Endothelial cell (in vitro differentiated cells): Measurements from ENCODE around the gene PSMB5. TPM values are rescaled to one million over a fixed set of nuclear protein-coding genes. Genes with fewer than 3 reads are reported as not detected.

Source experiments
- DNase-seq: peaks from one replicate; pipeline ENCODE4 v3.0.0; 2021; ENCODE audit warnings: low spot score
- H3K27ac Mint-ChIP-seq: one replicate; pipeline ENCODE4 v1.8.0; 2021; ENCODE audit warnings: mixed read lengths, inconsistent platforms; ENCODE audit not compliant: unreplicated experiment
- H3K27me3 Mint-ChIP-seq: one replicate; pipeline ENCODE4 v1.8.0; 2021; ENCODE audit warnings: mild to moderate bottlenecking, moderate library complexity, mixed read lengths, inconsistent platforms; ENCODE audit not compliant: unreplicated experiment
- H3K36me3 Mint-ChIP-seq: one replicate; pipeline ENCODE4 v1.8.0; 2021; ENCODE audit warnings: mild to moderate bottlenecking, low read depth, mixed read lengths, inconsistent platforms; ENCODE audit not compliant: unreplicated experiment
- H3K4me1 Mint-ChIP-seq: one replicate; pipeline ENCODE4 v1.8.0; 2021; ENCODE audit warnings: mild to moderate bottlenecking, mixed read lengths, inconsistent platforms; ENCODE audit not compliant: unreplicated experiment
- H3K4me3 Mint-ChIP-seq: one replicate; pipeline ENCODE4 v1.8.0; 2021; ENCODE audit warnings: mild to moderate bottlenecking, mixed read lengths, inconsistent platforms; ENCODE audit not compliant: unreplicated experiment
- H3K9me3 Mint-ChIP-seq: one replicate; pipeline ENCODE4 v1.8.0; 2021; ENCODE audit warnings: mixed read lengths, inconsistent platforms; ENCODE audit not compliant: unreplicated experiment
- CTCF ChIP-seq: fragments of 200-600 bp; sonication (generic); IDR thresholded peaks from one replicate; pipeline ENCODE4 v1.5.0; 2021; ENCODE audit warnings: antibody characterized with exemption; ENCODE audit not compliant: unreplicated experiment
- total RNA-seq: library from RNA; stranded (reverse); fragmentation: NEBNext Ultra II Directional; extraction: Animal tissue kit (Norgen Biotek cat#: 25700); gene quantifications from one replicate; pipeline ENCODE4 v1.2.1, GENCODE V29; 2021; ENCODE audit not compliant: unreplicated experiment

PSMB5 gene
- total RNA-seq, 1 donor from 2014 or later: 177 TPM

GRCh38 chr14:22979748-22980392, 54.8 kb downstream of the PSMB5 start:
- Mint-ChIP-seq H3K27me3 (peaks cover 18% of the 10 kb centered on the region), H3K36me3 (peaks cover 16% of the 10 kb centered on the region), H3K9me3 (no peaks in the 10 kb centered on the region), H3K4me1 (peaks cover 27% of the 10 kb centered on the region), H3K27ac (peak overlapping the region; percentile 43), H3K4me3 (peak overlapping the region; percentile 63)
- DNase-seq: no peak
- TF ChIP-seq CTCF: no peak

- TF ChIP-seq CTCF: no peak
- no peaks in the 10 kb centered on the region for H3K9me3 Mint-ChIP-seq
- H3K27me3 Mint-ChIP-seq: peaks cover 21% of the 10 kb centered on the region
- peak overlapping the region; percentile 63 for H3K4me3 Mint-ChIP-seq
- H3K4me1 Mint-ChIP-seq: peaks cover 27% of the 10 kb centered on the region
- peaks cover 20% of the 10 kb centered on the region for H3K36me3 Mint-ChIP-seq
- DNase-seq: no peak
- peak overlapping the region; percentile 43 for H3K27ac Mint-ChIP-seq
These were observed 55.6 kb downstream of the PSMB5 start for GRCh38 chr14:22978981-22979671.

GRCh38 chr14:22978487-22978837, 56.2 kb downstream of the PSMB5 start:
- no peak for TF ChIP-seq CTCF
- Mint-ChIP-seq H3K9me3 (no peaks in the 10 kb centered on the region), H3K36me3 (peaks cover 20% of the 10 kb centered on the region), H3K4me1 (peaks cover 27% of the 10 kb centered on the region), H3K27ac (no peak overlapping the region), H3K27me3 (peaks cover 21% of the 10 kb centered on the region), H3K4me3 (no peak overlapping the region)
- DNase-seq: no peak

- peak; percentile 31 for DNase-seq
- Mint-ChIP-seq H3K27me3 (peaks cover 21% of the 10 kb centered on the region), H3K4me1 (peaks cover 27% of the 10 kb centered on the region), H3K36me3 (peaks cover 20% of the 10 kb centered on the region), H3K4me3 (peak overlapping the region; percentile 71), H3K27ac (peak overlapping the region; percentile 79), H3K9me3 (no peaks in the 10 kb centered on the region)
- TF ChIP-seq CTCF: no peak
These were observed 56.8 kb downstream of the PSMB5 start for GRCh38 chr14:22977684-22978486.

- Mint-ChIP-seq H3K4me1 (peaks cover 27% of the 10 kb centered on the region), H3K27me3 (peaks cover 21% of the 10 kb centered on the region), H3K36me3 (peaks cover 20% of the 10 kb centered on the region), H3K27ac (peak overlapping the region; percentile 79), H3K9me3 (no peaks in the 10 kb centered on the region), H3K4me3 (no peak overlapping the region)
- no peak for DNase-seq
- no peak for TF ChIP-seq CTCF
These were observed 57.3 kb downstream of the PSMB5 start for GRCh38 chr14:22977434-22977683.
